Kidney (tissue), 14 donors: ENCODE results near the gene PHEX. TPM values are rescaled to one million over a fixed set of nuclear protein-coding genes. Genes with fewer than 3 reads are reported as not detected.

Experiments
- DNase-seq, 5 donors: peaks; one replicate each; pipeline ENCODE4 v3.0.0-alpha.2; 2013 to 2020
- FAIRE-seq: peaks from 2 replicates; lab custom pipeline; 2012; peaks lifted over from hg19 to GRCh38; lab: Jason Lieb, UNC
- H3K27ac ChIP-seq, 2 donors: one replicate each; pipeline ENCODE4 v1.7.0; 2013; ENCODE audit warnings: low read depth in 2 of 2, low read length in 2 of 2, inconsistent platforms in 1 of 2
- H3K27me3 ChIP-seq: one replicate; pipeline ENCODE4 v1.7.1; 2013; ENCODE audit warnings: low read length, inconsistent platforms; ENCODE audit not compliant: control insufficient read depth, insufficient read depth
- H3K36me3 ChIP-seq, 3 donors: one replicate each; pipeline versions ENCODE4 v1.7.0 to v1.7.1; 2013; ENCODE audit warnings: low read length in 3 of 3, control low read depth in 1 of 3, inconsistent platforms in 1 of 3; ENCODE audit not compliant: insufficient read depth in 3 of 3, control insufficient read depth in 2 of 3
- H3K4me1 ChIP-seq, 3 donors: one replicate each; pipeline versions ENCODE4 v1.7.0 to v1.7.1; 2013; ENCODE audit warnings: low read length in 3 of 3, inconsistent platforms in 1 of 3, low read depth in 1 of 3; ENCODE audit not compliant: control insufficient read depth in 2 of 3, insufficient read depth in 2 of 3
- H3K4me3 ChIP-seq, 3 donors: one replicate each; pipeline versions ENCODE4 v1.7.0 to v1.8.1; 2013; ENCODE audit warnings: low read length in 3 of 3, control low read depth in 1 of 3, inconsistent platforms in 1 of 3
- H3K9ac ChIP-seq, 3 donors: one replicate each; pipeline versions ENCODE4 v1.7.0 to v1.7.1; 2013; ENCODE audit warnings: low read length in 3 of 3, control low read depth in 1 of 3, inconsistent platforms in 1 of 3
- H3K9me3 ChIP-seq, 3 donors: one replicate each; pipeline versions ENCODE4 v1.7.0 to v1.7.1; 2013; ENCODE audit warnings: low read length in 3 of 3, control low read depth in 1 of 3, inconsistent platforms in 1 of 3; ENCODE audit not compliant: control insufficient read depth in 2 of 3, insufficient read depth in 1 of 3
- CTCF ChIP-seq: IDR thresholded peaks from 3 replicates; pipeline ENCODE4 v1.5.1; 2012; ENCODE audit warnings: mild to moderate bottlenecking, moderate library complexity, borderline replicate concordance; ENCODE audit not compliant: insufficient read depth; ENCODE audit errors: extremely low read depth
- intact Hi-C: fragments of 100-400 bp; cut with DNase I; formaldehyde crosslinking; loops from one replicate; pipeline ENCODE4 v1.11.1; 2022
- polyA plus RNA-seq: library from polyadenylated mRNA; stranded (reverse); fragments of 350-450 nt; fragmentation: Illumina TruSeq; extraction: RNeasy Lipid Tissue Mini Kit (QIAGEN cat#74804); gene quantifications from one replicate; pipeline ENCODE4 v1.2.3, GENCODE V29; 2014; ENCODE audit warnings: low read depth, low replicate concordance; ENCODE audit not compliant: insufficient read depth
- total RNA-seq: library from RNA; stranded (reverse); fragmentation: NEBNext Ultra II Directional; extraction: Animal tissue kit (Norgen Biotek cat#: 25700); gene quantifications from one replicate; pipeline ENCODE4 v1.2.1, GENCODE V29; 2021
- donor health status: control.
- donor health status: control.
- donor health status: control.
- donor health status: control.
- donor health status: control.
- donor health status: DM: yes; HTN: yes; CAD: no.
- donor health status: Normal renal cell carcinoma (clear cell type).

PHEX gene
- total and polyA plus RNA-seq, 2 donors from 2014 or later: 0.19 to 0.25 TPM

- FAIRE-seq: no peak
- DNase-seq: no peak
- H3K9me3 ChIP-seq: no peaks in the 10 kb centered on the region
- no peaks in the 10 kb centered on the region for H3K27me3 ChIP-seq
- H3K27ac ChIP-seq: no peak overlapping the region
- H3K9ac ChIP-seq: no peak overlapping the region
- no peak overlapping the region for H3K4me3 ChIP-seq
- H3K36me3 ChIP-seq: no peaks in the 10 kb centered on the region
- TF ChIP-seq CTCF: no peak
- intact Hi-C loops: no loop called here
- H3K4me1 ChIP-seq: no peaks in the 10 kb centered on the region
Observed at GRCh38 chrX:22177950-22178515, 145.9 kb downstream of the PHEX start.

GRCh38 chrX:22184096-22184495 lies 152.0 kb downstream of the PHEX start:
- Histone ChIP-seq H3K9ac (no peak overlapping the region), H3K27me3 (no peaks in the 10 kb centered on the region), H3K27ac (no peak overlapping the region), H3K4me3 (no peak overlapping the region), H3K4me1 (no peaks in the 10 kb centered on the region), H3K36me3 (no peaks in the 10 kb centered on the region), H3K9me3 (no peaks in the 10 kb centered on the region)
- no peak for FAIRE-seq
- TF ChIP-seq CTCF: no peak
- DNase-seq: no peak
- intact Hi-C loops: no loop called here

GRCh38 chrX:22186165-22186564 lies 154.0 kb downstream of the PHEX start:
- DNase-seq: no peak
- FAIRE-seq: no peak
- Histone ChIP-seq H3K4me3 (no peak overlapping the region), H3K27ac (no peak overlapping the region), H3K36me3 (no peaks in the 10 kb centered on the region), H3K27me3 (no peaks in the 10 kb centered on the region), H3K4me1 (no peaks in the 10 kb centered on the region), H3K9me3 (no peaks in the 10 kb centered on the region), H3K9ac (no peak overlapping the region)
- TF ChIP-seq CTCF: no peak
- intact Hi-C loops: no loop called here
